ENCODE data around the gene ARFGEF3.

ARFGEF3 gene

DNA sequence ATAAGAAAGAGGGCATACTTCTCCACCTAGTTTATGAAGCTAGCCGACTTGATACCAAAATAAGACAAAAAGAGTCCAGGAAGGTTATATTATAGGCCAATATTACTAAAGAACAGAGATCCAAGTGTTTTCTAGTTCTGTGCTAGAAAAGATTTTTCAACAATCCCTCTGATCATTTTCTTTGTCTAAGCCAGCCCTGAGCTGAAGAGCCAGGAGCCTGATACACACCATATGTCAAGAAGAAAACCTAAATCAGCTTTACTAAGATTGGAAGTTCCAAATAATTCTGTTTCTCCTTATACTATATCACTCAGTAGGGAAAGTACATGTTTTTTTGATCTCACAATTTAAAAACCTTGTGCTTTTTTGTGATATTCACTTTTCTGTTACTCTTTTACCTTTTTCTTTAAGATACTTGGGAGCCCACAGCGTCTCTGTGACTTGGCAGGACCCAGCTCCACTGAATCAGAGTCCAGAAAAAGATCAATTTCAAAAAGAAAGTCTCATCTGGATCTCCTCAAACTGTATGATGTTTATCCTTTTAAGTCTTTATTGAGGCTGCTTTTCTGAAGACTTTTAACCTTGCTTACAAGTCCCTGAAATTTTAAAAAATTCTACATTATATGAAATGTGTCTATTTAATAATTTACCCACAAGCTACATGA lies 99.5 kb downstream of the ARFGEF3 start (continued):
- TF ChIP-seq ZNF768 (tag by site-specific recombination; IDR thresholded peaks at IDR 0.05): no peak
- TF ChIP-seq ZNF138 (tag by site-specific recombination; IDR thresholded peaks at IDR 0.05; ENCODE audit: borderline replicate concordance): no peak
- TF ChIP-seq, protein P1, sequence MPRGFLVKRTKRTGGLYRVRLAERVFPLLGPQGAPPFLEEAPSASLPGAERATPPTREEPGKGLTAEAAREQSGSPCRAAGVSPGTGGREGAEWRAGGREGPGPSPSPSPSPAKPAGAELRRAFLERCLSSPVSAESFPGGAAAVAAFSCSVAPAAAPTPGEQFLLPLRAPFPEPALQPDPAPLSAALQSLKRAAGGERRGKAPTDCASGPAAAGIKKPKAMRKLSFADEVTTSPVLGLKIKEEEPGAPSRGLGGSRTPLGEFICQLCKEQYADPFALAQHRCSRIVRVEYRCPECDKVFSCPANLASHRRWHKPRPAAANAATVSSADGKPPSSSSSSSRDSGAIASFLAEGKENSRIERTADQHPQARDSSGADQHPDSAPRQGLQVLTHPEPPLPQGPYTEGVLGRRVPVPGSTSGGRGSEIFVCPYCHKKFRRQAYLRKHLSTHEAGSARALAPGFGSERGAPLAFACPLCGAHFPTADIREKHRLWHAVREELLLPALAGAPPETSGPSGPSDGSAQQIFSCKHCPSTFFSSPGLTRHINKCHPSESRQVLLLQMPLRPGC (tag by site-specific recombination; IDR thresholded peaks at IDR 0.05): no peak
- no peak for TF ChIP-seq GFI1B (tag by site-specific recombination; IDR thresholded peaks at IDR 0.05)
- no peak for TF ChIP-seq ZNF223 (tag by site-specific recombination; IDR thresholded peaks at IDR 0.05)

DNA sequence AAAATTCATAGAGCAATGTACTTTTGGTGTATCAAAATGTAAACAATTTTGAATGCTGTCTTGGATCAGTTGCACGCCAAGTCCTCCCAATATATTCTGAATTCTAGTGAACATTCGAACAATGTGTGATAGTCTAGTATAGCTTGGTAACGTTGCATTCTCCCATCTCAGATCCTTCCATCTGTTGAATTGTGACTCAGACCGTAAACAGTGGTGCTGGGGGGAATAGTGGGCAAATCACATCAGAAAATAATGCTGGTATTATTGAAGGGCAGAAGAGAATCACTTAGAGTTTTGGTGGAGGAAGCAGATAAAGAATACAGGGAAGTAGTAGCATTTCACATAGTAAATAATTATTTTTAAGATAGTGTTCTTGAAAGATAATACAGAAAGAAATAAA lies 102.2 kb downstream of the ARFGEF3 start:
- no peak overlapping the region for H3K4me3 ChIP-seq (ENCODE audit: low read depth, low read length)
- ChIA-PET POLR2A (no interaction called here), CTCF (interaction anchor here (0.7 kb wide), 1 partner anchor 1629 kb away, joined by 3 read pairs; no protein-coding TSS in a partner anchor)
- H3K27ac ChIP-seq (ENCODE audit: extremely low read depth, low read depth, low read length): no peak overlapping the region
- no peak for TF ChIP-seq ZNF223 (tag by site-specific recombination; IDR thresholded peaks at IDR 0.05)
- no peak for TF ChIP-seq ZNF670 (tag by site-specific recombination; IDR thresholded peaks at IDR 0.05; ENCODE audit: low read depth)
- no peak for TF ChIP-seq MYNN (tag by site-specific recombination; IDR thresholded peaks at IDR 0.05; ENCODE audit: borderline replicate concordance)
- no peak for TF ChIP-seq OVOL3 (tag by site-specific recombination; IDR thresholded peaks at IDR 0.05)
- no peak for TF ChIP-seq KLF7 (tag by site-specific recombination; IDR thresholded peaks at IDR 0.05; ENCODE audit: borderline replicate concordance)
- no peak for TF ChIP-seq SCRT2 (tag by site-specific recombination; IDR thresholded peaks at IDR 0.05)
- no peak for TF ChIP-seq ZNF335 (tag by site-specific recombination; conservative IDR thresholded peaks at IDR 0.05)
- TF ChIP-seq, protein P2, sequence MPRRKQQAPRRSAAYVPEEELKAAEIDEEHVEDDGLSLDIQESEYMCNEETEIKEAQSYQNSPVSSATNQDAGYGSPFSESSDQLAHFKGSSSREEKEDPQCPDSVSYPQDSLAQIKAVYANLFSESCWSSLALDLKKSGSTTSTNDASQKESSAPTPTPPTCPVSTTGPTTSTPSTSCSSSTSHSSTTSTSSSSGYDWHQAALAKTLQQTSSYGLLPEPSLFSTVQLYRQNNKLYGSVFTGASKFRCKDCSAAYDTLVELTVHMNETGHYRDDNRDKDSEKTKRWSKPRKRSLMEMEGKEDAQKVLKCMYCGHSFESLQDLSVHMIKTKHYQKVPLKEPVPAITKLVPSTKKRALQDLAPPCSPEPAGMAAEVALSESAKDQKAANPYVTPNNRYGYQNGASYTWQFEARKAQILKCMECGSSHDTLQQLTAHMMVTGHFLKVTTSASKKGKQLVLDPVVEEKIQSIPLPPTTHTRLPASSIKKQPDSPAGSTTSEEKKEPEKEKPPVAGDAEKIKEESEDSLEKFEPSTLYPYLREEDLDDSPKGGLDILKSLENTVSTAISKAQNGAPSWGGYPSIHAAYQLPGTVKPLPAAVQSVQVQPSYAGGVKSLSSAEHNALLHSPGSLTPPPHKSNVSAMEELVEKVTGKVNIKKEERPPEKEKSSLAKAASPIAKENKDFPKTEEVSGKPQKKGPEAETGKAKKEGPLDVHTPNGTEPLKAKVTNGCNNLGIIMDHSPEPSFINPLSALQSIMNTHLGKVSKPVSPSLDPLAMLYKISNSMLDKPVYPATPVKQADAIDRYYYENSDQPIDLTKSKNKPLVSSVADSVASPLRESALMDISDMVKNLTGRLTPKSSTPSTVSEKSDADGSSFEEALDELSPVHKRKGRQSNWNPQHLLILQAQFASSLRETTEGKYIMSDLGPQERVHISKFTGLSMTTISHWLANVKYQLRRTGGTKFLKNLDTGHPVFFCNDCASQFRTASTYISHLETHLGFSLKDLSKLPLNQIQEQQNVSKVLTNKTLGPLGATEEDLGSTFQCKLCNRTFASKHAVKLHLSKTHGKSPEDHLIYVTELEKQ (tag by site-specific recombination; IDR thresholded peaks at IDR 0.05; ENCODE audit: borderline replicate concordance): no peak
- TF ChIP-seq ZNF175 (tag by site-specific recombination; IDR thresholded peaks at IDR 0.05): no peak
- no peak for TF ChIP-seq ZNF626 (tag by site-specific recombination; IDR thresholded peaks at IDR 0.05)
- TF ChIP-seq GLIS1 (tag by site-specific recombination; IDR thresholded peaks at IDR 0.05): no peak
- no peak for TF ChIP-seq ZNF248 (tag by site-specific recombination; IDR thresholded peaks at IDR 0.05)
- no peak for TF ChIP-seq ZNF561 (tag by site-specific recombination; IDR thresholded peaks at IDR 0.05; ENCODE audit: borderline replicate concordance)
- no peak for TF ChIP-seq KLF10 (tag by site-specific recombination; IDR thresholded peaks at IDR 0.05)
- TF ChIP-seq ZNF426 (tag by site-specific recombination; IDR thresholded peaks at IDR 0.05): no peak
- no peak for TF ChIP-seq ZNF624 (tag by site-specific recombination; IDR thresholded peaks at IDR 0.05)
- TF ChIP-seq, protein P3, sequence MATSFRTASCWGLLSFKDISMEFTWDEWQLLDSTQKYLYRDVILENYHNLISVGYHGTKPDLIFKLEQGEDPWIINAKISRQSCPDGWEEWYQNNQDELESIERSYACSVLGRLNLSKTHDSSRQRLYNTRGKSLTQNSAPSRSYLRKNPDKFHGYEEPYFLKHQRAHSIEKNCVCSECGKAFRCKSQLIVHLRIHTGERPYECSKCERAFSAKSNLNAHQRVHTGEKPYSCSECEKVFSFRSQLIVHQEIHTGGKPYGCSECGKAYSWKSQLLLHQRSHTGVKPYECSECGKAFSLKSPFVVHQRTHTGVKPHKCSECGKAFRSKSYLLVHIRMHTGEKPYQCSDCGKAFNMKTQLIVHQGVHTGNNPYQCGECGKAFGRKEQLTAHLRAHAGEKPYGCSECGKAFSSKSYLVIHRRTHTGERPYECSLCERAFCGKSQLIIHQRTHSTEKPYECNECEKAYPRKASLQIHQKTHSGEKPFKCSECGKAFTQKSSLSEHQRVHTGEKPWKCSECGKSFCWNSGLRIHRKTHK (tag by site-specific recombination; IDR thresholded peaks at IDR 0.05): no peak
- no peak for TF ChIP-seq SETDB1 (IDR thresholded peaks at IDR 0.05; ENCODE audit: insufficient read length, low read length)
- H3K36me3 ChIP-seq (ENCODE audit: control insufficient read depth in 2 of 2, insufficient read depth in 1 of 2, low read length in 2 of 2): peaks cover 12 to 23% of the 10 kb centered on the region in 2 experiments; a peak in 2 of 3 replicates
- no peaks in the 10 kb centered on the region for H3K4me1 ChIP-seq (ENCODE audit: control insufficient read depth, insufficient read depth, low read length)
- no peaks in the 10 kb centered on the region for H3K9me3 ChIP-seq (ENCODE audit: control insufficient read depth, insufficient read depth, low read depth, low read length)
